ENCODE results near the gene POLR3G.

Gene POLR3G

GRCh38 chr5:90561766-90562165 is 87.1 kb downstream of the POLR3G start:
- no peaks in the 10 kb centered on the region for H3K27me3 ChIP-seq (ENCODE audit: control insufficient read depth, insufficient read depth, low read length)
- no peak overlapping the region for H3K27ac ChIP-seq (ENCODE audit: low read length)

GRCh38 chr5:90562341-90562740 is 87.7 kb downstream of the POLR3G start:
- Histone ChIP-seq H3K27ac (ENCODE audit: low read length) (no peak overlapping the region), H3K4me3 (ENCODE audit: low read length) (no peak overlapping the region), H3K36me3 (ENCODE audit: control insufficient read depth, insufficient read depth, low read length) (no peaks in the 10 kb centered on the region), H3K9me3 (ENCODE audit: control insufficient read depth, insufficient read depth, low read length) (no peaks in the 10 kb centered on the region), H3K4me1 (ENCODE audit: control insufficient read depth, insufficient read depth, low read length) (no peaks in the 10 kb centered on the region; the same call in 1 of the 2 replicates), H3K27me3 (ENCODE audit: control insufficient read depth, insufficient read depth, low read length) (no peaks in the 10 kb centered on the region)
- no peak for DNase-seq (ENCODE audit: low read depth, low spot score)
- no CpG with 5 or more reads among the region's 5 CpGs for WGBS (ENCODE audit: insufficient coverage, insufficient read length)

More at GRCh38 chr5:90561766-90562165, 87.1 kb downstream of the POLR3G start:
- WGBS (ENCODE audit: insufficient coverage, insufficient read length), result no CpG with 5 or more reads among the region's 1 CpG
- no peaks in the 10 kb centered on the region; the same call in 1 of the 2 replicates for H3K4me1 ChIP-seq (ENCODE audit: control insufficient read depth, insufficient read depth, low read length)
- no peak overlapping the region for H3K4me3 ChIP-seq (ENCODE audit: low read length)
- no peaks in the 10 kb centered on the region for H3K36me3 ChIP-seq (ENCODE audit: control insufficient read depth, insufficient read depth, low read length)
- no peaks in the 10 kb centered on the region for H3K9me3 ChIP-seq (ENCODE audit: control insufficient read depth, insufficient read depth, low read length)
- DNase-seq (ENCODE audit: low read depth, low spot score), result no peak

GRCh38 chr5:90563108-90563507 is 88.4 kb downstream of the POLR3G start:
- Histone ChIP-seq H3K4me3 (ENCODE audit: low read length) (no peak overlapping the region), H3K36me3 (ENCODE audit: control insufficient read depth, insufficient read depth, low read length) (no peaks in the 10 kb centered on the region), H3K4me1 (ENCODE audit: control insufficient read depth, insufficient read depth, low read length) (no peaks in the 10 kb centered on the region; the same call in 1 of the 2 replicates), H3K27ac (ENCODE audit: low read length) (no peak overlapping the region), H3K27me3 (ENCODE audit: control insufficient read depth, insufficient read depth, low read length) (no peaks in the 10 kb centered on the region), H3K9me3 (ENCODE audit: control insufficient read depth, insufficient read depth, low read length) (no peaks in the 10 kb centered on the region)
- no CpG with 5 or more reads among the region's 1 CpG for WGBS (ENCODE audit: insufficient coverage, insufficient read length)
- no peak for DNase-seq (ENCODE audit: low read depth, low spot score)
